ENCODE measurements around the gene ZNF784.
A peak's percentile ranks its signal among the peaks of the same experiment; 100 is the strongest.
"Not testable (repeated sequence)": the region's sequence is repeated elsewhere in the genome, so short reads cannot be mapped to it uniquely, and the experiment has no call there.

The ZNF784 gene

GRCh38 chr19:55599842-55600661, 24.3 kb downstream of the ZNF784 start, which contains the start of gene ZNF524:
ZNF524 (plus strand) TSS chr19:55600288; CDS start chr19:55602113, 1,825 bp downstream.
- DNase-seq: peak; percentile 82

- peak; percentile 96 for DNase-seq
Measured at GRCh38 chr19:55599468-55599841, 24.9 kb downstream of the ZNF784 start, which contains the start of gene FIZ1. FIZ1 (minus strand) TSS chr19:55599517; CDS start chr19:55597865, 1,652 bp downstream.

GRCh38 chr19:55598719-55599467, 25.5 kb downstream of the ZNF784 start:
- peak; percentile 81 for DNase-seq

GRCh38 chr19:55598034-55598433, 26.3 kb downstream of the ZNF784 start:
- DNase-seq: no peak

GRCh38 chr19:55597501-55597921, 26.9 kb downstream of the ZNF784 start:
- DNase-seq: no peak

- no peak for DNase-seq
Measured at GRCh38 chr19:55596304-55596703, 28.1 kb downstream of the ZNF784 start.

GRCh38 chr19:55594996-55595545, 29.3 kb downstream of the ZNF784 start:
- no peak for DNase-seq

GRCh38 chr19:55593096-55593772, 31.1 kb downstream of the ZNF784 start:
- no peak for DNase-seq

- DNase-seq: no peak
Measured at GRCh38 chr19:55592391-55593090, 31.8 kb downstream of the ZNF784 start.

- no peak for DNase-seq
Measured at GRCh38 chr19:55591555-55591954, 32.8 kb downstream of the ZNF784 start.

- DNase-seq: no peak
Measured at GRCh38 chr19:55590617-55591016, 33.7 kb downstream of the ZNF784 start.

- no peak for DNase-seq
Measured at GRCh38 chr19:55590109-55590508, 34.3 kb downstream of the ZNF784 start.

- DNase-seq: no peak
Measured at GRCh38 chr19:55588738-55589137, 35.6 kb downstream of the ZNF784 start.

- peak; percentile 77 for DNase-seq
Measured at GRCh38 chr19:55586976-55587668, 37.2 kb downstream of the ZNF784 start.

GRCh38 chr19:55585658-55586339, 38.6 kb downstream of the ZNF784 start:
- no peak for DNase-seq

GRCh38 chr19:55584871-55585270, 39.5 kb downstream of the ZNF784 start:
- no peak for DNase-seq

GRCh38 chr19:55583897-55584296, 40.5 kb downstream of the ZNF784 start:
- DNase-seq: not testable (repeated sequence)

GRCh38 chr19:55582284-55582683, 42.1 kb downstream of the ZNF784 start:
- DNase-seq: not testable (repeated sequence)

- no peak for DNase-seq
Measured at GRCh38 chr19:55581823-55582223, 42.5 kb downstream of the ZNF784 start.

- DNase-seq: no peak
Measured at GRCh38 chr19:55581145-55581822, 43.1 kb downstream of the ZNF784 start.
